Measurements from ENCODE around the gene C10orf143.
A peak's percentile ranks its signal among the peaks of the same experiment; 100 is the strongest.

C10orf143 gene

DNA sequence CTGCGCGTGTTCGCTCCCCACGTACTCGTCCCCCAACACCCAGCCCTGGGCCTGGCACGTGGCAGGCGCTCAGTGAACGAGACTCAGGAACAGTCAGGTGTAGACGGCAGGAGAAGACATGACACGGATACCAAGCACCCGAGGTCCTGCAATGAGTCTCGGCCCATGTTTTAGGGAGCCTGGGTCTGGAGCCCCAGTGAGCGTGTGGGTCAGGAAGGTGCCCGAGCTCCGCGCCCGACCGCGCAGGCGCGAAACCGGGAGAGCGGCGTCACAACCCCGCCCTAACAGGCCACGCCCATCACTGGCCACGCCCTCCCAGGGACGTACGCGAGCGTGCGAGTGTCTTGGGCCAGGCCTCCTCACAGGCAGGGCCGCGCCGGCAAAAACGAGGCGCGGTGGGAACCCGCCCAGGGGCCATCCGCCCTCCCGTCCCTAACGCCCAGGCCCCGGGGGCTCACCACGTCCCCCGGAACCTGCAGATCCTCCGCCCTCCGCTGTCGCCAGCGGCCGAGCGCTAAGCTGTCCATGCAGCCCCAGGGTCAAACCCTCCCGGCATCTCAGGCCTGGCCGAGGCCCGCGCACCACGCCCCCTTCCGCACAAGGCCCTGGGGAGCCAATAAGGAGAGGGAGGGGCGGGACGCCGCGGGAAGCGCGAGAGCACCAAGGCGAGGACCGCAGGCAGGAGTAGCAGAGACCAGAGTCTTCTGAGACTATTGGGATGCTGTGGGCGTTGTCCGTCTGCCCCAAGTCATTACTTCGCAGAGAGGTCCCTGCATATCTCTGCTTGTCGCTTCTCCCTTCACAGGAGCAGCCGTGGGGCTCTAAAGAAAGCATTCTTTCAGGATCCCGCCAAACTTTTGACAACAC, at the start of gene C10orf143:
Gene C10orf143, minus strand, starts transcription at position 585 of the 867 bp plus-strand sequence. Its CDS starts 58 bp downstream, at position 527.
- Histone ChIP-seq H2AFZ (peak within 1 kb of the TSS; percentile 99), H3K36me3 (ENCODE audit: control insufficient read depth, insufficient read depth, low read length) (no peaks in the 10 kb centered on the region), H3K9me3 (ENCODE audit: control insufficient read depth, low read length) (no peaks in the 10 kb centered on the region), H3K9ac (peak within 1 kb of the TSS; percentile 78), H3K4me1 (peaks cover 2% of the 10 kb centered on the region), H3K4me3 (ENCODE audit: low read depth, low read length) (peak within 1 kb of the TSS; percentile 93), H3K79me2 (peaks cover 8% of the 10 kb centered on the region), H3K27ac (peak within 1 kb of the TSS; percentile 93), H3K27me3 (ENCODE audit: control insufficient read depth, insufficient read depth, low read length) (no peaks in the 10 kb centered on the region), H3K4me2 (ENCODE audit: low read length) (peak within 1 kb of the TSS; percentile 84)
- TF ChIP-seq, protein P1, sequence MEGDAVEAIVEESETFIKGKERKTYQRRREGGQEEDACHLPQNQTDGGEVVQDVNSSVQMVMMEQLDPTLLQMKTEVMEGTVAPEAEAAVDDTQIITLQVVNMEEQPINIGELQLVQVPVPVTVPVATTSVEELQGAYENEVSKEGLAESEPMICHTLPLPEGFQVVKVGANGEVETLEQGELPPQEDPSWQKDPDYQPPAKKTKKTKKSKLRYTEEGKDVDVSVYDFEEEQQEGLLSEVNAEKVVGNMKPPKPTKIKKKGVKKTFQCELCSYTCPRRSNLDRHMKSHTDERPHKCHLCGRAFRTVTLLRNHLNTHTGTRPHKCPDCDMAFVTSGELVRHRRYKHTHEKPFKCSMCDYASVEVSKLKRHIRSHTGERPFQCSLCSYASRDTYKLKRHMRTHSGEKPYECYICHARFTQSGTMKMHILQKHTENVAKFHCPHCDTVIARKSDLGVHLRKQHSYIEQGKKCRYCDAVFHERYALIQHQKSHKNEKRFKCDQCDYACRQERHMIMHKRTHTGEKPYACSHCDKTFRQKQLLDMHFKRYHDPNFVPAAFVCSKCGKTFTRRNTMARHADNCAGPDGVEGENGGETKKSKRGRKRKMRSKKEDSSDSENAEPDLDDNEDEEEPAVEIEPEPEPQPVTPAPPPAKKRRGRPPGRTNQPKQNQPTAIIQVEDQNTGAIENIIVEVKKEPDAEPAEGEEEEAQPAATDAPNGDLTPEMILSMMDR (IDR thresholded peaks at IDR 0.05), result no peak

DNA sequence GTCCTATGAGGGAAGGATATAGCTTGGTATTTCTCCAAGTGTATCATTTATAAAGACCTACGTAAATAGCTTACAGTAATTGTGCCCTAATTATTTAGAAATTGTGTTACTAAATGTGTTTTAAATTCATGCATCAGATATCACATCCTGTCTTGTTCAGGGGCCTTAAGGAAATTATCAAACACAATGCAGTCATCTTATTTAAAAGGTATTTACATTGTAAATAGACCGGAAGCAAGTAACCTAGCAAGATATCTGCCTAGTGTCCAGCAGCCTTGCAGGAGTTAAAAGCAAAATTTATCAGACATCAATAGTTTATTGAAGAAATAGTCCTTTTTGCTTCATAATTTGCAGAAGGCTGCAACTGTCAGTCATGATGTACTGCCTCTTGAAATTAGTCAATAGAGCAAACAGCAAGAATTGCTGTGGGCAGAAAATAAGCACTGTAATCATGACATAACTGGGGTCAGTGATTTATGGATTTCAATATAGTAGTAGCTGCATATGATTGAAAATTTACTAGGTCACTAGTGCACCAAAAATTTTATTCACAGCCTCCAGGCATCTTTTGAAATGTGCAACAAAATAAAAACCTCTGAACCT, 48.7 kb upstream of the C10orf143 start:
- no peak overlapping the region for H2AFZ ChIP-seq
- no peak overlapping the region for H3K4me2 ChIP-seq (ENCODE audit: low read length)
- H3K79me2 ChIP-seq, result peaks cover 20% of the 10 kb centered on the region
- H3K4me3 ChIP-seq (ENCODE audit: low read depth, low read length), result no peak overlapping the region
- no peak overlapping the region for H3K9ac ChIP-seq
- H3K36me3 ChIP-seq (ENCODE audit: control insufficient read depth, insufficient read depth, low read length), result no peaks in the 10 kb centered on the region
- no peak overlapping the region for H3K27ac ChIP-seq
- H3K27me3 ChIP-seq (ENCODE audit: control insufficient read depth, insufficient read depth, low read length), result no peaks in the 10 kb centered on the region
- TF ChIP-seq, protein P1 (IDR thresholded peaks at IDR 0.05), result no peak
- no peaks in the 10 kb centered on the region for H3K9me3 ChIP-seq (ENCODE audit: control insufficient read depth, low read length)
- peaks cover 6% of the 10 kb centered on the region for H3K4me1 ChIP-seq

DNA sequence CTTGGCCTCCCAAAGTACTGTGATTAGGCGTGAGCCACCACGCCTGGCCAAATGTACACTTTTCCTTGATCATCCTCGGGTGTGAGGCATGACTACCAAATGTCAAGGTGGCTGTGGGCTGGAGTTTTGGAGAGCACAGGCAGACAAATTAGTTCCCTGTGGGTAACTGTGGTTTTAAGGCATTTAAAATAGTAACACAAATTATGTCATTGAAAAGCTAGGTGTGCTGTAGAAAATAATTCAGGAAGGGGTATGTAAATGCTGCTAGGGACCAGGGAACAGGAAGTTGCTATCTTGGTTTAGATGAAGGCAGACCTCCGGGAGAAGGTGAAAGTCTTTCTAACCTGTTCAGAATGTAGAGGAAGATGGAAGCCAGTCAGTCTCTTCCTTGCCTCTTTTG, 35.4 kb upstream of the C10orf143 start:
- no peak overlapping the region for H2AFZ ChIP-seq
- H3K9me3 ChIP-seq (ENCODE audit: control insufficient read depth, low read length), result no peaks in the 10 kb centered on the region
- no peaks in the 10 kb centered on the region for H3K4me1 ChIP-seq
- H3K27me3 ChIP-seq (ENCODE audit: control insufficient read depth, insufficient read depth, low read length), result no peaks in the 10 kb centered on the region
- H3K36me3 ChIP-seq (ENCODE audit: control insufficient read depth, insufficient read depth, low read length), result no peaks in the 10 kb centered on the region
- H3K9ac ChIP-seq, result no peak overlapping the region
- H3K4me2 ChIP-seq (ENCODE audit: low read length), result no peak overlapping the region
- no peak overlapping the region for H3K27ac ChIP-seq
- H3K79me2 ChIP-seq, result peaks cover 56% of the 10 kb centered on the region
- TF ChIP-seq, protein P1 (IDR thresholded peaks at IDR 0.05), result no peak
- no peak overlapping the region for H3K4me3 ChIP-seq (ENCODE audit: low read depth, low read length)

DNA sequence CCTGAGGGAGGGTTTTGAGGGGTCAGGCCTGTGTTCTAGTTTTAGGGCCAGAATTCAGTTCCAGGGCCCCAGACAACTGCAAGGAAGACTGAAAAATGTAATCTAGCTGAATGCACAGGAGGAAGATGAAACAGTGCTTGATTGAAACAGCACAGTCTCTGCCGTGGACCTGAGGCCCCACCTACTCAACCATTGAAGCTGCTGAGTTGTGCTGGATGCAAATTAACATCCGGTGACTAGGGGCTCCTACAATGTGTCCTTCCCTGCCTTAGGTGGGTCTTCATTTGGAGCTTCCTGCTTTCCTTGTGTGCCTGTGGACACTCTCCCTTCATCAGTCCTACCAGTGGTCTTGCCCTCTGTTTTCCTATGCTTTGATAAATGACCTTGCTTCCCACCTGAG, 31.2 kb upstream of the C10orf143 start:
- H3K4me1 ChIP-seq, result peaks cover 7% of the 10 kb centered on the region
- no peaks in the 10 kb centered on the region for H3K27me3 ChIP-seq (ENCODE audit: control insufficient read depth, insufficient read depth, low read length)
- no peaks in the 10 kb centered on the region for H3K36me3 ChIP-seq (ENCODE audit: control insufficient read depth, insufficient read depth, low read length)
- TF ChIP-seq, protein P1 (IDR thresholded peaks at IDR 0.05), result no peak
- H3K9me3 ChIP-seq (ENCODE audit: control insufficient read depth, low read length), result no peaks in the 10 kb centered on the region
- no peak overlapping the region for H3K4me3 ChIP-seq (ENCODE audit: low read depth, low read length)
- H3K4me2 ChIP-seq (ENCODE audit: low read length), result no peak overlapping the region
- peaks cover 56% of the 10 kb centered on the region for H3K79me2 ChIP-seq
- no peak overlapping the region for H3K9ac ChIP-seq
- H3K27ac ChIP-seq, result no peak overlapping the region
- H2AFZ ChIP-seq, result no peak overlapping the region

Data from parathyroid adenoma (tissue), 2 donors.